CD4-positive, alpha-beta T cell (primary cell): Measurements from ENCODE around the gene HTR1D. TPM values are rescaled to one million over a fixed set of nuclear protein-coding genes. Genes with fewer than 3 reads are reported as not detected.
A peak's percentile ranks its signal among the peaks of the same experiment; 100 is the strongest.

ENCODE experiments used
- ATAC-seq: fragments of 200-7000 bp; cut with Tn5 transposase; one replicate; pipeline ENCODE4 v1.10.0; 2022; ENCODE audit warnings: mild to moderate bottlenecking; ENCODE audit not compliant: poor library complexity
- CTCF ChIA-PET: fragments of 350-600 bp; sonication (Branson Sonifier 250); formaldehyde crosslinking; loops from one replicate; lab custom pipeline; 2021; ENCODE audit warnings: antibody characterized with exemption, inconsistent platforms; lab: Charles Lee
- POLR2A ChIA-PET: fragments of 350-600 bp; sonication (Branson Sonifier 250); formaldehyde crosslinking; loops from one replicate; lab custom pipeline; 2021; ENCODE audit warnings: antibody characterized with exemption, inconsistent platforms; lab: Charles Lee
- DNase-seq, 14 experiments: peaks; one replicate each; pipeline ENCODE4 v3.0.0-alpha.2; 2013 to 2020; ENCODE audit warnings: mixed read lengths in 2 of 14
- H3K27ac ChIP-seq, 2 donors: one replicate each; pipeline versions ENCODE4 v1.5.1 to v1.7.0; 2013; ENCODE audit warnings: low read length in 2 of 2, low read depth in 1 of 2, mild to moderate bottlenecking in 1 of 2
- H3K27me3 ChIP-seq, 2 experiments: 1 replicate in 1 of 2; 2 replicates in 1 of 2; pipeline versions ENCODE4 v1.6.1 to v1.7.0; 2013; ENCODE audit warnings: low read length in 2 of 2, control low read depth in 1 of 2, mild to moderate bottlenecking in 1 of 2, moderate library complexity in 1 of 2; ENCODE audit not compliant: insufficient read depth in 2 of 2, control insufficient read depth in 1 of 2
- H3K36me3 ChIP-seq: one replicate; pipeline ENCODE4 v1.6.1; 2013; ENCODE audit warnings: low read length, control low read depth; ENCODE audit not compliant: insufficient read depth
- H3K4me1 ChIP-seq: one replicate; pipeline ENCODE4 v1.6.1; 2013; ENCODE audit warnings: low read length, control low read depth; ENCODE audit not compliant: insufficient read depth
- H3K4me3 ChIP-seq: one replicate; pipeline ENCODE4 v1.5.1; 2013; ENCODE audit warnings: mild to moderate bottlenecking, low read length, moderate library complexity
- H3K9me3 ChIP-seq, 2 experiments: 1 replicate in 1 of 2; 2 replicates in 1 of 2; pipeline versions ENCODE4 v1.6.1 to v1.7.0; 2013; ENCODE audit warnings: low read length in 2 of 2, mild to moderate bottlenecking in 2 of 2, control low read depth in 1 of 2, moderate library complexity in 1 of 2; ENCODE audit not compliant: control insufficient read depth in 1 of 2, insufficient read depth in 1 of 2
- H3K27ac Mint-ChIP-seq: one replicate; pipeline ENCODE4 v1.8.0; 2020; ENCODE audit warnings: mixed read lengths
- H3K27me3 Mint-ChIP-seq: one replicate; pipeline ENCODE4 v1.8.0; 2021; ENCODE audit warnings: mixed read lengths
- H3K36me3 Mint-ChIP-seq: one replicate; pipeline ENCODE4 v1.8.0; 2021; ENCODE audit warnings: low read depth, mixed read lengths
- H3K4me1 Mint-ChIP-seq: one replicate; pipeline ENCODE4 v1.8.0; 2021; ENCODE audit warnings: low read depth, mixed read lengths
- H3K4me3 Mint-ChIP-seq: one replicate; pipeline ENCODE4 v1.8.0; 2020; ENCODE audit warnings: mild to moderate bottlenecking, mixed read lengths
- H3K9me3 Mint-ChIP-seq: one replicate; pipeline ENCODE4 v1.8.0; 2020; ENCODE audit warnings: mixed read lengths
- CTCF ChIP-seq: fragments of 200-600 bp; IDR thresholded peaks from one replicate; pipeline ENCODE4 v1.8.0; 2022; ENCODE audit warnings: antibody characterized with exemption, mild to moderate bottlenecking
- intact Hi-C, 2 experiments: fragments of 100-400 bp; cut with DNase I in 1 of 2; cut with micrococcal nuclease in 1 of 2; formaldehyde crosslinking; loops; one replicate each; pipeline versions ENCODE4 v1.15.1 to v1.9.0; 2023 to 2025; cut with DNase I, micrococcal nuclease
- total RNA-seq, 174 experiments: library from RNA in 2 of 174; stranded (reverse) in 2 of 174; gene quantifications; one replicate each; pipeline ENCODE4 v1.2.3 and lab custom pipeline; 2021 to 2026

The HTR1D gene
- total RNA-seq, 2 experiments from 2014 or later: not detected

- DNase-seq (no peak), ATAC-seq (no peak)
- H3K27ac ChIP-seq: no peak overlapping the region
- H3K9me3 ChIP-seq: no peaks in the 10 kb centered on the region
- H3K4me3 Mint-ChIP-seq: no peak overlapping the region
- no peak for TF ChIP-seq CTCF
- peaks cover 23% of the 10 kb centered on the region for H3K4me1 ChIP-seq
- no peaks in the 10 kb centered on the region for H3K27me3 ChIP-seq
- ChIA-PET CTCF (interaction anchor here (1.8 to 2.2 kb wide), 2 partner anchors 11 to 81 kb away, joined by 5 to 6 read pairs; partner anchors contain the start of gene LUZP1), POLR2A (interaction anchor here (0.7 to 1.6 kb wide), 3 partner anchors 81 to 188 kb away, joined by 4 to 5 read pairs (median 4); no protein-coding TSS in a partner anchor)
- no peaks in the 10 kb centered on the region for H3K36me3 ChIP-seq
- H3K27ac Mint-ChIP-seq: no peak overlapping the region
- no peaks in the 10 kb centered on the region for H3K36me3 Mint-ChIP-seq
- H3K27me3 Mint-ChIP-seq: peaks cover 37% of the 10 kb centered on the region
- H3K4me3 ChIP-seq: no peak overlapping the region
- intact Hi-C loops: loop anchor here (10.0 kb wide), 2 partner anchors 205 to 475 kb away; partner anchors contain the start of gene LACTBL1 (in 1 of the 2)
- H3K9me3 Mint-ChIP-seq: no peaks in the 10 kb centered on the region
- peaks cover 10% of the 10 kb centered on the region for H3K4me1 Mint-ChIP-seq
Measured at GRCh38 chr1:23179862-23180261, 37.4 kb downstream of the HTR1D start.

- no peaks in the 10 kb centered on the region for H3K27me3 ChIP-seq
- POLR2A ChIA-PET: interaction anchor here (1.3 kb wide), 1 partner anchor 189 kb away, joined by 4 read pairs; no protein-coding TSS in a partner anchor
- DNase-seq: peak in 1 of 14 experiments; percentile 23
- Mint-ChIP-seq H3K27me3 (peaks cover 36% of the 10 kb centered on the region), H3K36me3 (no peaks in the 10 kb centered on the region), H3K9me3 (no peaks in the 10 kb centered on the region), H3K4me1 (peaks cover 2% of the 10 kb centered on the region), H3K4me3 (peak overlapping the region; percentile 22), H3K27ac (no peak overlapping the region)
- peaks cover 14% of the 10 kb centered on the region for H3K4me1 ChIP-seq
- CTCF ChIA-PET: interaction anchor here (1.8 to 2.2 kb wide), 2 partner anchors 10 to 80 kb away, joined by 5 to 6 read pairs; partner anchors contain the start of gene LUZP1
- no peak for TF ChIP-seq CTCF
- intact Hi-C loops: no loop called here
- no peak for ATAC-seq
- H3K27ac ChIP-seq: no peak overlapping the region
- H3K4me3 ChIP-seq: no peak overlapping the region
- H3K9me3 ChIP-seq: no peaks in the 10 kb centered on the region
- no peaks in the 10 kb centered on the region for H3K36me3 ChIP-seq
Measured at GRCh38 chr1:23178950-23179349, 38.4 kb downstream of the HTR1D start.

- intact Hi-C loops: no loop called here
- TF ChIP-seq CTCF: no peak
- Mint-ChIP-seq H3K27ac (no peak overlapping the region), H3K36me3 (no peaks in the 10 kb centered on the region), H3K9me3 (no peaks in the 10 kb centered on the region), H3K4me1 (no peaks in the 10 kb centered on the region), H3K4me3 (peak overlapping the region; percentile 51), H3K27me3 (peaks cover 32% of the 10 kb centered on the region)
- no peaks in the 10 kb centered on the region for H3K36me3 ChIP-seq
- peaks cover 13% of the 10 kb centered on the region for H3K4me1 ChIP-seq
- H3K4me3 ChIP-seq: no peak overlapping the region
- no peak overlapping the region for H3K27ac ChIP-seq
- ChIA-PET CTCF (interaction anchor here (0.9 to 2.2 kb wide), 5 partner anchors 9 to 80 kb away, joined by 3 to 8 read pairs (median 5); partner anchors contain the start of gene LUZP1), POLR2A (interaction anchor here (1.1 to 1.3 kb wide), 2 partner anchors 79 to 189 kb away, joined by 4 to 5 read pairs; no protein-coding TSS in a partner anchor)
- ATAC-seq (no peak), DNase-seq (no peak)
- H3K9me3 ChIP-seq: no peaks in the 10 kb centered on the region
- H3K27me3 ChIP-seq: no peaks in the 10 kb centered on the region
Measured at GRCh38 chr1:23178414-23178813, 38.9 kb downstream of the HTR1D start.
